Ammon's horn (tissue), 1 donor: ENCODE results near the gene LRPAP1.

ENCODE experiments used
- DNase-seq: peaks from one replicate; pipeline ENCODE4 v3.0.0-alpha.2; 2016; ENCODE audit warnings: low spot score

LRPAP1 gene

DNA sequence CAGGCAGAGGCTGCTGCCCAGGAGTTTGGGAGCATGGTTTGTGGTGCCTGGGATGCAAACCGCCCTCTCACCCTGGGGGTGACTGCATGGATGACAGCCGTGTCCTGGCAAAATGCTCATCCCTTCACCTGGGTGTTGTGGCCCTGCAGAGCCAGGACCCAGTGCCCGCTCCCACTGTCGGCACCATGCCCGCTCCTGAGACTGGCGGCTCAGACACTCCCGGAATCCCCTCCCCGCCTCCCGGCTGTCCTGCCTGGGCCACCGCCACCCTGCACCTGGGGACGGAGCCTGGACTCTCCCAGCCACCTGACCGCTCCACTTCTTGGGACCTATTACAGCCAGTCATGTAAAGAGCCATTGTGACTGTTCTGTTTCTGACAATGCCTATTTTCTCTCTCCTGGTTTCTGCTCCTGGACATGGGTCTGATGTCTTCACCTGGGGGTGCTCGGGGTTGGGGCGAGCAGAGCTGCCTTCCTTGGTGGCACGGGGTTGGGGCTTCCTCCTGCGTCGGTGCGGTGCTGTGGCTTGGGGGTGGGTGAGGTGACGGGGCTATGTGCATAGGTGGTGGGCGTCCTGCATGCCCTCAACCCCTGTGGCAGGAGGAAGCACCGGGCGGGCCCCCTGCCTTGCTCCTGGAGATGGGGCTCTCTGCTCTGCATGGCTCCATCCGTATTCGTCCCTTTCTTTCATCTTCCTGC lies 30.9 kb downstream of the LRPAP1 start:
- DNase-seq = no peak

DNA sequence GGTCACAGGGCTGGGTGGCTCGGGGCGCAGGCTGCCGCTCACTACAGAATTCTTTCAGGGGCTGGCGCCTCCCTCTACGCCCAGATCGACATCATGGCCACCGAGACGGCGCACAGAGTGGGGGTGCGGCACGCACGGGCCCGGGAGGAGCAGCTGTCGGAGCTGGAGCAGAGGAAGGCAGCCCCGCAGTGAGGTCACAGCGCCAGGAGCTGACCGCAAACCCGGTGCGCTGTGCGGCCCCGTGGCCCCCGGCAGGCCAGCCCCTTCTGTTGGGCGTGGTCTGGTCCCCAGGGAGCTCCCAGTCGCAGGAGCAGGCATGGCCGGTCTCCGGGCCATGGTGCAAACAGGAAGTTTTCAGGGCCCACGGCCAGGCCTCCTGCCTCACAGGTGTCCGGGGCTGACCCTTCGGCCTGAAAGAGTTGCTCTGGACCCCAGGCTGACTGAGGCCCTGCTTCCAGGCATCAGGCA lies 31.6 kb downstream of the LRPAP1 start:
- DNase-seq = no peak

DNA sequence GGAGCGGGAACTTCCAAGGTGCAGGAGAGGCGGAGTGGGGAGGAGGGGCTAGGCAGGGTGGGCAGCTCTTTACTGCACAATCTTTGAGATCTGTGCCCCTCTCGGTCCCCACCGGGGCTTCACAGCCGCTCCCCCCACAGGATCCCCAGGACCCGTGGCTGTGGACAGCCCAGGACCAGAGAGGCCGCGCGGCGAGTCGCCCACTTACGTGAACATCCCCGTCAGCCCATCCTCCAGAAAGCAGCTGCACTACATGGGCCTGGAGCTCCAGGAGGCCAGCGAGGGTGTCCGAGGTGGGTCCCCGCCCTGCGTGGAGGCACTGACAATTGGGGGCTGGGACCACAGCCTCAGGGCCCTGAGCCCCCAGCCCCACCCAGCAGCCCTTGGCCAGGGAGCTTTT lies 32.1 kb downstream of the LRPAP1 start:
- DNase-seq = no peak

DNA sequence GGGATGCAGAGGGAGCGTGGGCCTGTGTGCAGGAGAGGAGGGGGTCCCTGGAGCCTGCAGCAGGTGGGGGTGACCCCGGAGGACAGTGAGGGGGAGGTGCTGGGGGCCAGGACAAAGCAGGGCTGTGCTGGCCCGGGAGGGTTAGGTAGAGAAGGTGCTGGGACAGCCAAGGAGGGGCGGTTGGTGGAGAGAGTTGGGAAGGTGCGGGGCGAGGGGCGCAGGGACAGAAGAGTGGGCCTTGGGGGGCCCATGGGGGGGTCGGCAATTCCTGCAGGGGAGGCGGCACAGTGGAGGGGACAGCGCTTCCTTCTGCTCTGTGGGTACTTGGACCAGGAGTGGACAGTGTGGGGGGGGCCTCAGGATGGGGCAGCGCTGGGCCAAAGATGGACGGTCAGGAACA lies 32.5 kb downstream of the LRPAP1 start:
- DNase-seq = no peak

DNA sequence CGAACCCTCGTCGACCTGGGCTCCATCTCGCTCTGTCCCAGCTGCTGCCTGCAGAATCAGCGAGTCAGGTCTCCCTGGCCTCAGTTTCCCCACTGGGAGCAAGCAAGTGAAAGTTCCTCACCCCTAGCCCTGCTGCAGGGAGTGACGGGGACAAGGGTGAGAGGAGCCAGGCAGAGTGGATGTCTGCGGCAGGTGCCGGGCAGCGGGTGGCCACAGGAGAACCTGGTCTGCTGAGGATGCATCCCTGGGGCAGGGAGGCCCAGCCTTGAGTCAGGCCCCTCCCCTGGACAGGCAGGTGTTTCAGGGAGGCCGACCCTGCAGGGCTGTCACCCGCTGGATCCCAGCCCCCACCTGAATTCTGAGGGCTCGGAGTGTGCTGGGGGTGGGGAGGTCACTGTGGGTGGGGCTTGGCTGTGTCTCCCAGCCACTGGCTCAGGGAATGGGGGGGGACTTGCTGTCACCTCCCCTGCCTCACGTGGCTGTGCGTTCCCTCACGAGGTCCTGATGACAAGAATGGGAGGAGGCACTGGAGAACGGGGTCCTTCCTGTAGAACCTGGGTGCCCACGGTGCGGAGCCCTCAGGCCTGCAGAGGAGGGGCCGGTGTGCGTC lies 33.2 kb downstream of the LRPAP1 start:
- no peak for DNase-seq

DNA sequence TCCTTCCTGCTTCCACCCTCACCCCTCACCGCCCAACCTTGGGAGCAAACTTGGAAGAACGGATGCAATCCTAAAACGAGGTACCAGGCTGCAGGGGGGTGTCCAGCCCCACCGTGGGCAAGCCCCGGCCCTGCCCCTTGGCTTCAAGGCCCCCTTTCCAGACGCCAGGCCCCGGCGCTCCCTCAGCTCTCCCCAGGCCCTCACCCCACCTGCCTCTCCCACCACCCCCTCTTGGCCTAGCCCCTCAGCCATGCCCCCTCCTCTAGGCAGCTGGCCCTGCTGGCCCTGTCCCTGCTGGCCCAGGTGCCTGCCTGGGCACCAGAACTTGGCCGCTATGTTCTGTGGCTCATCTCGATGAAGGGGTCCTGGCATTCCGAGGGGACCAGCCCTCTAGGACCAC lies 33.8 kb downstream of the LRPAP1 start:
- DNase-seq = no peak

DNA sequence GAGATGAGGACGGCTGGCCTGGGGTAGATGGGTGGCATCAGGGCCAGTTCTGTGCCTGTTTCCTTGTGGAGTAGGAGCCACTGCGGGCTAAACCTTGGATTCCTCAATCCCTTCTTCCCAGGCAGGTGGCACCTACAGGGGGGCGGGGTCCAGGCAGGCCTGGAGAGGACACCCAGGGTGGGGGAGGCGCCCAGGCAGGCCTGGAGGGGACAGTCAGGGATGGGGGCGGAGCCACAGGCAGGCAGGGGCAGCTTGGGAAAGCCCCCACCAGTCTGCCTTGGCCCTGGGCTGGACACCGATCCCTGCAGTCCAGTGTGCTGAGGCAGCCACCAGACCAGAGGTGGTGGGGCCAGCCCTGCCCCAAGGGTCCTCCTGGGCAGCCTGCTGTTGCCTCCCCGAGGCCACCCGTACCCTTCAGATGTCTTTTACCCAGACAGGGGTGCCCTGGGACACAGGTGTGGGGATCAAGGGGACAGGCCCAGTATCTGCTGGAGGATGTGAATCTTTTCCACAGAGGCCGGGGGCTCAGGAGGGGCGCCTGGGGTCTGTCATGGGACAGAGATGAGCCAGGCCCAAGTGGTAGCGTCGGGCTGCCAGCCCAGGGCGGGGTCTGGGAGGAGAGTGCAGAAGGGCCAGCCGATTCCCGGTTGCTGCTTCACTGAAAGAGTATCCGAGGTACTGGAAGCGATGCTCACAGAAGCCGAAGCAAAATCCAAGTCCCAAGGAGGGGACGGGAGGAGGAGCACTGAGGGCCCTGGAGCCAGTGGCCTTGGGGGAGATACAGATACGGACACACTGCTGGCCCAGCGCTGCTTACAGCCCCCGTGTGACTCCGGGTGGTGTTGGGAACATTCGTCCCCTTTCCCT lies 34.5 kb downstream of the LRPAP1 start:
- no peak for DNase-seq

DNA sequence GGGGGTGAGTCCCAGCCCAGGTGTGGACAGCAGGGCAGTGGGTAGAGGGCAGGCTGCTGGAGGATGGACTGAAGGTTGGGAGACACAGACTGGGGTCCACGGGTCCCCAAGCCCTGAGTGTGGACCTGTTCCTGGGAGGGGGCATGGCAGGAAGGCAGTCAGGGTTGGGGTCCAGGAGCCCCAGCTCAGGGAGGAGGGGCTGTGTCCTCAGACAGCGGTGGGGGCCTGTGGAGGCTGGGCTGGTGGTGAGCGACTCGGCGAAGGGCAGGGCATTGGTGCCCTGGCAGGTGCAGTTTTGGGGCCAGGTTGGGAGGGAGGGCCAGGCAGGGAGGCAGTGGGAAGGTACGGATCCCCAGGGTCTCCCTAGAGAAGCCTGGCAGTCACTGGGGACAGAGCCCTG lies 35.1 kb downstream of the LRPAP1 start:
- DNase-seq = no peak

DNA sequence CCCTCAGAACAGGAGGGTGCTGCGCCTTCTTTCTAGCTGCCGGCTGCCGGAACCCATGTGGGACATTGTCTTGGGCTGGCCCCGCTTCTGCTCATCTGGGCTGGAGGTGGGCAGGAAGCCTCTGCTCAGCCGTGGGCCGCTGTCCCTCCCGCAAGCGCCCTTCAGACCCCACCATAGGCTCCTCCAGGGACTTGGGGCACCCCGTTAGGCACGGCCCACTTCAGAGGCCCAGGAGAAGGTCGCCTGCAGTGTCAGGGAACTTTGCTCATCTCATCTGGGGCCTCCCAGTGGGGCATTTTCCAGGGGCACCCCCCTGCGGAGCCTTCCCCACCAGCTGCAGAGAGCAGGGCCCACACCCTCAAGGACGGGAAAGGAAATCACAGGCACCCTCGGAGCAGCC lies 36.2 kb downstream of the LRPAP1 start:
- DNase-seq = no peak

DNA sequence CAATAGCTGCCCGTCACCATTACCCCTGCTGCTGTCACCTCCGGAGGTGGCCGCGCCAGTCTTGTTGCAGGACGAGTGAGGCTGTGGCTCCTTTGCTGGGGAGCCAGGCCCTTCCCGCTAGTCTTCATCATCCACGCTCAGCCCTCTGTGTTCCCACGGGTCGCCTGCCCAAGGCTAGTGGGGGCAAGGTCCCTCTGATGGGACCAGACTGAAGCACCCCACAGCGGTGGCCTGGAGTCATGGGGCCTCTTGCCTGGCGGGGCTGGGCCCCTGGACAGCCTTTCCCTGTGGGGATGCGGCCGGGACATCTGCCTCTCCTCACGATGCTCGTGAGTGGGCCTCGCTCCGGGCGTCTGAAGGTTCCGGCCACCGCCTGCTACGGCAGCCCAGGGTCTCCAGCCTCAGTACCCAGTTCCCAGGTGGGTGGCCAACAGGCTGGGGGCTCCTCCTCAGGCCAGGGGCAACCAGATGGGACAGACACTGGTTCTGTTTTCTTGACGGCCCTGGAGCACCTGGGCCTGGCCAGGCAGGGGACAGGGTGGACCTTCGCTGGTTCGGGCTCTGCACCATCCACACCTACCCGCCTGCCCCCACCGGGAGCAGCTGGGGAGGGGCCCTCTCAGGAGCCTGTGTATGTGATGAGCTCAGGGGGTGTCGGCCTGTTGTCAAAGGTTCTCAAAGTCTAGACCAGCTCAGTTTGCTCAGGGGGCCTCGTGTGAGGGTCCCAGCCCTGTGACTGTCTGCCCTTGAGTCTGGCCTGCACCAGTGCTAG lies 36.8 kb downstream of the LRPAP1 start:
- no peak for DNase-seq

DNA sequence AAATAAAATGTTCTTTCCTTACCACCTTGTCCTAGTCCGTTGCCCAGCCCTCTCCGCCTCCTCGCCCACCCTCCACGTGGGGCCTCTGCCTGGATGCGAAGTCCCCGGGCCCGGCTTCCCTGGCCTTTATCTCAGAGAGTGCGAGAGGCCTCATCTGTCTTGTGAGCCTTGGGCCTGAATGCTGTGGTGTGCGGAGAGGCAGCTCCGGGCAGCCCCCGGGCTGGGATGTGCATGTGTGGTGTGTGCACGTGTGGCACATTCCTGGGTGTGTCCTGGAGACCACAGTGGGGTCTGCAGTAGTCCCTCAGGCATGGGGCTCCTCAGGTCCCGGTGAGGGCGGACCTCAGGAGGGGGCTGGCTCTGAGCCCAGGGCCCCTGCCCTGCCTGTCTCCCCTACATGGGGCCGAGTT lies 37.8 kb downstream of the LRPAP1 start:
- no peak for DNase-seq

DNA sequence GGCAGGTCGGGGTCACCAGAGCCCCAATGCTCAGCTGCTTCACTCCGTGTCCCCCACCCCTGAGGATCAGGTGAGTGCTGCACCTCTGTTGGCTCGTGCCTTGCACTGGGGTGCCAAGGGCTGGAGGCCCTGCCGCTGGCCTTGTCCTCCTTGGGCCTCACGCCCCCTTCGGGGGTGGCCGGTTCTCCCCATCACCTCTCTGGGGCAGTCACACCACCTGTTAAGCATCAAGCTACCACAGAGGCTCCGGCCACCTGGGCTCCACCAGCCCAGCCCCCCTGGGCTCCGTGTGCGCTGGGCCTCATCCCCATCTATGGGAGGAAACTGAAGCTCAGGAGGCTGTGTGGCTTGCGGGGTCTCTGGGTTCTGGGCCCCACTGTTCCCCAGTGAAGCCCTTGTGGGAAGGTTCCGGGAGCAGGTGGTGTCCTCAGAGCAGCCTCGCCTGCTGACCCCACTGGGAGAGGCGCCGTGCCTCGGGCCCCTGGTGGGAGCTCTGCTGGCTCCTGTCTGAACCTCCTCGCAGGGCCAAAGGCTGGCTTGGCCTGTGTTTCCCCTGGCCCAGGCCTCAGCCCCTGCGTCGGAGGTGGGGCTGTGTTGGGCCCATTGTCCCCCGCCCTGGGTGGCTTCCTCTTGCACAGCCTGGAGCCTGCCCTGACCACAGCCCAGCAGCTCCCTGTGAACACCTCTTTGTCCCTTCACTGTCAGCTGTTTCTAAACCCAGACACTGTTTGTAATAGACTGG lies 38.3 kb downstream of the LRPAP1 start:
- DNase-seq = no peak

DNA sequence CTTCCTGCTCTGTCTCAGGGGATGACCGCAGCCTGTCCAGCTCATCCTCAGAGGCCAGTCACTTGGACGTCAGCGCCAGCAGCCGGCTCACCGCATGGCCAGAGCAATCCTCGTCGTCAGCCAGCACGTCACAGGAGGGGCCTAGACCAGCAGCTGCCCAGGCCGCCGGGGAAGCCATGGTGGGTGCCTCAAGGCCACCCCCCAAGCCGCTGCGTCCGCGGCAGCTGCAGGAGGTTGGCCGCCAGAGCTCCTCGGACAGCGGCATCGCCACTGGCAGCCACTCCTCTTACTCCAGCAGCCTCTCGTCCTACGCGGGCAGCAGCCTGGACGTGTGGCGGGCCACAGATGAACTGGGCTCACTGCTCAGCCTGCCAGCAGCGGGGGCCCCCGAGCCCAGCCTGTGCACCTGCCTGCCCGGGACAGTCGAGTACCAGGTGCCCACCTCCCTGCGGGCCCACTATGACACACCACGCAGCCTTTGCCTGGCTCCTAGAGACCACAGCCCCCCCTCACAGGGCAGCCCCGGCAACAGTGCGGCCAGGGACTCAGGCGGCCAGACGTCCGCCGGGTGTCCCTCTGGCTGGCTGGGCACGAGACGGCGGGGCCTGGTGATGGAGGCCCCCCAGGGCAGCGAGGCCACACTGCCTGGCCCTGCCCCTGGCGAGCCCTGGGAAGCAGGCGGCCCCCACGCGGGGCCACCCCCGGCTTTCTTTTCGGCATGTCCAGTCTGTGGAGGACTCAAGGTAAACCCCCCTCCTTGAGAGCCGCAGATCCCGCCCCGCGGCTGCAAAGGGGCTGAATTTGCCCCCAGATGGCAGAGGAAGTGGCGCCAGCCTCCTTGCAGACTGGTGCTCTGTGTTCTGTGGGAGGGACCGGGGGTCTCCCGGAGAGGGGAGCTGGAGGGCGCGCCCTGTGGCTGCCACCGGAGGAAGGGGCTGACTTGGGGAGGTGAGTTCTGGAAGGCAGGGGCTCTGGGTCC lies 39.2 kb downstream of the LRPAP1 start:
- DNase-seq = no peak

DNA sequence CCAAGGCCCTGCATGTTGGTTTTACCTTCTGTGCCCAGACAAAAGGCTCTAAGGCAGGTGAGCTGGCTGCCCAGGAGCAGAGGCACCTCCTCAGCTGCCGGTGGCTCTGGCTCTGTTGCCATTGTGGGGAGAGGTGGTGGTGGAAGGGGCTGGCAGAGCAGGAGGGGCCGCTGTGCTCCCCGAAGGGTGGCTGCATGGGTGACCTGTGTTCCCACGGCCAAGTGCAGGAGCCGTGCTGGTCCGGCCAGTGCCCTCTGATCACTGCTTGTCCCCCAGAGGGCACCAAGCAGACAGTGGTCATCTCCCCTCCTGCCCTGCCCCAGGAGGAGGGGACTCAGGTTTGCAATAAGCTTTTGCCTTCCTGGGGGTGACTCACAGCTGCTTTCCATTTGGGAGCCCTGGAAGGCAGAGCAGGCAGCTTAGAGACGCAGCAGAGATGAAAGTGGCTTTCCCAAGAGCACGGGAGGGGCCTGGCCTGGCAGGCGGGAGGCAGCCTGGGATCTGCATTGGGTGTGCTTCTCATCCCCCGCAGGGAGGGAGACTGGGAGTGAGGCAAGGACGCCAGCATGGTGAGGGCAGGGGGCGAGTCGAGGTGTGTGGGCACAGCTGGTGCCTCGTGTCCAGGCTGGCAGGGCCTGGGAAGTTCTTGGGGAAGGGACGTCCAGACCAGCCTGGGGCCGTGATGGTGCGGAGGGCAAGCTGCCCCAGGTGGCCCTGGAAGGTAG lies 40.4 kb downstream of the LRPAP1 start:
- DNase-seq = no peak

DNA sequence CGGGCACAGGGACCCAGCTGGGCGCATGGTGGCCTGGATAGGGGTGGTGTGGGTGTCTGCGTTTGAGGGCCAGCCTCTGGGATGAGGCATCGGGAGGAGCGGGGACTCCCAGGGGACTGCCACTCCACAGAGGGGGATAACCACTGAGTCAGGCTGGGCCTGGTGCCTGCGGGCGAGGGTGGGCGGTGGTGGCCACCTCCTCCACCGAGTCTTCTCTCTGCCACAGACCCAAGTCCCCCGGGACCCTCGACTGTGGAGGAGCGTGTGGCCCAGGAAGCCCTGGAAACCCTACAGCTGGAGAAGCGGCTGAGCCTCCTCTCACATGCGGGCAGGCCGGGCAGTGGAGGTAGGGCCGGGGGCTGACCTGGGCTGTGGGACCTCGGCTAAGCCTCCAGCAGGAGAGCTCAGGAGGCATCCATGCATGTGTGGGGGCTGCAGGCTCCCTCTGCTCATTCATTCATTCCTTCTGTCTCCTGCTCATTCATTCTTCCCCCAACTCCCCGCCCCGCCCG lies 42.7 kb downstream of the LRPAP1 start:
- no peak for DNase-seq

DNA sequence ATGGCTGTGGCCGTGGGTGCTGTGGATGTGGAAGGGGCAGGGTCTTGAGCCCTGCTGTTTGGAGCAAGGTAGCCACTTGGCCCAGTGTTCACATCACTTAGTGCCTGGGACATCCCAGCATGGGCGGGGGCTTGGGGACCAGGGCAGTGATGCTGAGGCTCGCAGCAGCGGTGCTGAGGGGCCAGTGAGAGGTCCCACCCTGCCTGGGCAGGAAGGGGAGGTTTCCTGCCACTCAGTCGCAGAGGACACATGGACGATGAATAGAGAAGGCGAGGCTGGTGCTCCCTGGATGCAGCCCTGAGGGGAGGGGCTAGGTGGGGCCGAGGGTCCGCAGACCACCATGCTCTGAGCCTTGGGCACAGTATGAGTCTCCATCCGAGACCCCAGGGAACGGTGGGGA lies 43.4 kb downstream of the LRPAP1 start:
- DNase-seq = no peak

DNA sequence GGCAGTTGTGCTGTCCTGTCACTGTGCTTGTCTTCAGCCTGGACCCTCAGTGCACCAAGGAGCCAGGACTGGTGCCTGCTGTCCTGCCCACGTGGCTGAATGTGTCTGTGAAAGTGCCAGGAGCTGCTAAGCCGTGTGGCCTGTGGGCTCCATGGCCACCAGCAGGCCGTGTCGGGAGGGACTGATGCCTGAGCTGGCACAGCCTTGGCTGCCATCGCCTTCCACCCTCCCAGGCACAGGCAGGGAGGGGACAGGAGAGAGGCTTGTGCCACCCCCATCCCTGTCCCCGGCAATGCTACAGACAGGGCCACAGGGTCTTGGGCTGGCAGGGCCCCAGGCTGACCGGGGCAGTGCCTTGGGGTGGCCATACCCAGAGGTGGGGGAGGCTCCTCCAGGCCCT lies 44.4 kb downstream of the LRPAP1 start:
- DNase-seq = peak; percentile 56

DNA sequence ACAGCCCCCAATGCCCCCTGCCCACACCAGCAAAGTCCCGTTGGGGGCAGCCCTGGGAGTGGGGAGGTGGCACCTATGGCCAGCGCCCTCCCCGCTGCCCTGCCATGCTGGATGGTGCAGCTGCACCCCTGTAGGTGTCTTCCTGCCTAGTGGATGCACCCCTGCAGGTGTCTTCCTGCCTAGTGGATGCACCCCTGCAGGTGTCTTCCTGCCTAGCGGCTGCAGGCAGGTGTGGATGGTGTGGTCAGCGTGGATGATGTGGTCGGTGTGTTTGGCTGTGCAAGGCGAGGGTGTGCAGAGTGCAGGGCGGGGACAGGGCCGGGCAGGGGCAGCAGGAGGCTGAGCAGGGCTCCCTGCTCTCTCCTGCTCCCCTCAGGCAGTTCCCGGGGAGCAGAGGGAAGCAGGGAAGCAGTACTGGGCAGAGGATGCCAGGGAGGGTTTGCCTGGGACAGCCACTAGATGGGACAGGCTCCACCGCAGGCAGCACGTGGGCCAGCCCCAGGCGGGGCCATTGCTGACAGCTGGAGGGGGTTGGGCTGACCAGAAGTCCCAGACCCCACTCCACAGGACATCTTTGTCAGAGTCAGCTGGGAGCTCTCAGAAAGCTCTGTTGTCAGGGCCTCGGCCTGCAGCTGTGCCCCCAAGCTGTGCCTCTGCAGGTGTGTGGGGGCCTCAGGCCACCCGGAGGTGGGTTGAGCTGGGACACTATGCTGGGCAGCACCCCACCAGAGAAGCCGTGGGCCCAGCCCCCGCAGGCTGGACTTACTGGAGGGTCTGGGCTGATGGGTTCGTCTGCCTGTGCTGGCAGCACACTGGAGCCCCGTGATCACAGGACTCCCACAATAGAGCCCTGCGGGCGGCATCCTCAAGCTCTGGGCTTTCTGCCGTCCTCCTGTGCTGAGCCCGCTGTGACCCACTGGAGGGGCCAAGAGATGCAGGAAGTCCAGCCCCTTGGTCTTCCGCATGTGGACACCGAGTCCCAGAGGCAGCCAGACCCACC lies 45.4 kb downstream of the LRPAP1 start:
- peak; percentile 53 for DNase-seq
